GM11168 (cell line): ENCODE measurements around the gene TMA7.
"Not testable (repeated sequence)": the region's sequence is repeated elsewhere in the genome, so short reads cannot be mapped to it uniquely, and the experiment has no call there.

ENCODE experiments used
- in situ Hi-C: fragments of 300-500 bp; cut with MboI; formaldehyde crosslinking; loops from one replicate; pipeline ENCODE4 v1.12.0; 2022; ENCODE audit warnings: low sequenced_read_pairs; ENCODE audit not compliant: unreplicated experiment

The TMA7 gene

GRCh38 chr3:48433472-48434118 lies 6.5 kb upstream of the TMA7 start:
- in situ Hi-C loops, result loop anchor here (10.0 kb wide), 1 partner anchor 159 kb away; no protein-coding TSS in a partner anchor

- in situ Hi-C loops, result loop anchor here (10.0 kb wide), 1 partner anchor 160 kb away; no protein-coding TSS in a partner anchor
Measured at GRCh38 chr3:48434591-48435222, 5.3 kb upstream of the TMA7 start.

- in situ Hi-C loops, result loop anchor here (10.0 kb wide), 1 partner anchor 160 kb away; no protein-coding TSS in a partner anchor
Measured at GRCh38 chr3:48435223-48435595, 4.8 kb upstream of the TMA7 start.

GRCh38 chr3:48435774-48436476 lies 4.1 kb upstream of the TMA7 start:
- in situ Hi-C loops, result loop anchor here (10.0 kb wide), 1 partner anchor 161 kb away; no protein-coding TSS in a partner anchor

- in situ Hi-C loops, result loop anchor here (10.0 kb wide), 1 partner anchor 162 kb away; no protein-coding TSS in a partner anchor
Measured at GRCh38 chr3:48436477-48436787, 3.6 kb upstream of the TMA7 start.

GRCh38 chr3:48436855-48437254 lies 3.2 kb upstream of the TMA7 start:
- in situ Hi-C loops, result loop anchor here (10.0 kb wide), 1 partner anchor 162 kb away; no protein-coding TSS in a partner anchor

- in situ Hi-C loops, result loop anchor here (10.0 kb wide), 1 partner anchor 163 kb away; no protein-coding TSS in a partner anchor
Measured at GRCh38 chr3:48437812-48438211, 2.2 kb upstream of the TMA7 start.

GRCh38 chr3:48440590-48440958 lies 517 bp downstream of the TMA7 start:
- in situ Hi-C loops, result no loop called here

GRCh38 chr3:48441940-48442339 lies 1.9 kb downstream of the TMA7 start:
- in situ Hi-C loops, result no loop called here

GRCh38 chr3:48445277-48445882 lies 5.3 kb downstream of the TMA7 start:
- in situ Hi-C loops, result no loop called here

GRCh38 chr3:48446043-48446424 lies 6.0 kb downstream of the TMA7 start:
- in situ Hi-C loops, result no loop called here

GRCh38 chr3:48446425-48447193 lies 6.6 kb downstream of the TMA7 start, which contains the start of gene ATRIP:
Gene ATRIP (plus strand): TSS chr3:48446737. CDS start chr3:48446846, 109 bp downstream.
- in situ Hi-C loops, result no loop called here

GRCh38 chr3:48451270-48451669 lies 11.2 kb downstream of the TMA7 start:
- in situ Hi-C loops, result no loop called here

- in situ Hi-C loops, result no loop called here
Measured at GRCh38 chr3:48456456-48456855, 16.4 kb downstream of the TMA7 start.

GRCh38 chr3:48459331-48459730 lies 19.3 kb downstream of the TMA7 start:
- in situ Hi-C loops, result no loop called here

GRCh38 chr3:48459773-48460516 lies 19.9 kb downstream of the TMA7 start:
- in situ Hi-C loops, result no loop called here

- in situ Hi-C loops, result no loop called here
Measured at GRCh38 chr3:48460517-48460902, 20.5 kb downstream of the TMA7 start.

GRCh38 chr3:48461767-48462166 lies 21.7 kb downstream of the TMA7 start:
- in situ Hi-C loops, result not testable (repeated sequence)

- in situ Hi-C loops, result no loop called here
Measured at GRCh38 chr3:48463703-48464102, 23.6 kb downstream of the TMA7 start.
